CD4-positive, alpha-beta T cell (primary cell): ENCODE measurements around the gene MCAM. TPM values are rescaled to one million over a fixed set of nuclear protein-coding genes. Genes with fewer than 3 reads are reported as not detected.

ENCODE experiments used
- ATAC-seq: fragments of 200-7000 bp; cut with Tn5 transposase; one replicate; pipeline ENCODE4 v1.10.0; 2022; ENCODE audit warnings: mild to moderate bottlenecking; ENCODE audit not compliant: poor library complexity
- CTCF ChIA-PET: fragments of 350-600 bp; sonication (Branson Sonifier 250); formaldehyde crosslinking; loops from one replicate; lab custom pipeline; 2021; ENCODE audit warnings: antibody characterized with exemption, inconsistent platforms; lab: Charles Lee
- POLR2A ChIA-PET: fragments of 350-600 bp; sonication (Branson Sonifier 250); formaldehyde crosslinking; loops from one replicate; lab custom pipeline; 2021; ENCODE audit warnings: antibody characterized with exemption, inconsistent platforms; lab: Charles Lee
- DNase-seq, 14 experiments: peaks; one replicate each; pipeline ENCODE4 v3.0.0-alpha.2; 2013 to 2020; ENCODE audit warnings: mixed read lengths in 2 of 14
- H3K27ac ChIP-seq, 2 donors: one replicate each; pipeline versions ENCODE4 v1.5.1 to v1.7.0; 2013; ENCODE audit warnings: low read length in 2 of 2, low read depth in 1 of 2, mild to moderate bottlenecking in 1 of 2
- H3K27me3 ChIP-seq, 2 experiments: 1 replicate in 1 of 2; 2 replicates in 1 of 2; pipeline versions ENCODE4 v1.6.1 to v1.7.0; 2013; ENCODE audit warnings: low read length in 2 of 2, control low read depth in 1 of 2, mild to moderate bottlenecking in 1 of 2, moderate library complexity in 1 of 2; ENCODE audit not compliant: insufficient read depth in 2 of 2, control insufficient read depth in 1 of 2
- H3K36me3 ChIP-seq: one replicate; pipeline ENCODE4 v1.6.1; 2013; ENCODE audit warnings: low read length, control low read depth; ENCODE audit not compliant: insufficient read depth
- H3K4me1 ChIP-seq: one replicate; pipeline ENCODE4 v1.6.1; 2013; ENCODE audit warnings: low read length, control low read depth; ENCODE audit not compliant: insufficient read depth
- H3K4me3 ChIP-seq: one replicate; pipeline ENCODE4 v1.5.1; 2013; ENCODE audit warnings: mild to moderate bottlenecking, low read length, moderate library complexity
- H3K9me3 ChIP-seq, 2 experiments: 1 replicate in 1 of 2; 2 replicates in 1 of 2; pipeline versions ENCODE4 v1.6.1 to v1.7.0; 2013; ENCODE audit warnings: low read length in 2 of 2, mild to moderate bottlenecking in 2 of 2, control low read depth in 1 of 2, moderate library complexity in 1 of 2; ENCODE audit not compliant: control insufficient read depth in 1 of 2, insufficient read depth in 1 of 2
- H3K27ac Mint-ChIP-seq: one replicate; pipeline ENCODE4 v1.8.0; 2020; ENCODE audit warnings: mixed read lengths
- H3K27me3 Mint-ChIP-seq: one replicate; pipeline ENCODE4 v1.8.0; 2021; ENCODE audit warnings: mixed read lengths
- H3K36me3 Mint-ChIP-seq: one replicate; pipeline ENCODE4 v1.8.0; 2021; ENCODE audit warnings: low read depth, mixed read lengths
- H3K4me1 Mint-ChIP-seq: one replicate; pipeline ENCODE4 v1.8.0; 2021; ENCODE audit warnings: low read depth, mixed read lengths
- H3K4me3 Mint-ChIP-seq: one replicate; pipeline ENCODE4 v1.8.0; 2020; ENCODE audit warnings: mild to moderate bottlenecking, mixed read lengths
- H3K9me3 Mint-ChIP-seq: one replicate; pipeline ENCODE4 v1.8.0; 2020; ENCODE audit warnings: mixed read lengths
- intact Hi-C, 2 experiments: fragments of 100-400 bp; cut with DNase I in 1 of 2; cut with micrococcal nuclease in 1 of 2; formaldehyde crosslinking; loops; one replicate each; pipeline versions ENCODE4 v1.15.1 to v1.9.0; 2023 to 2025; cut with DNase I, micrococcal nuclease
- total RNA-seq, 174 experiments: library from RNA in 2 of 174; stranded (reverse) in 2 of 174; gene quantifications; one replicate each; pipeline ENCODE4 v1.2.3 and lab custom pipeline; 2021 to 2026
- TF ChIP-seq, protein P1 (sequence below): fragments of 200-600 bp; IDR thresholded peaks from one replicate; pipeline ENCODE4 v1.8.0; 2022; ENCODE audit warnings: antibody characterized with exemption, mild to moderate bottlenecking

Gene MCAM
- total RNA-seq, 2 experiments from 2014 or later = 16.0 to 16.5 TPM

DNA sequence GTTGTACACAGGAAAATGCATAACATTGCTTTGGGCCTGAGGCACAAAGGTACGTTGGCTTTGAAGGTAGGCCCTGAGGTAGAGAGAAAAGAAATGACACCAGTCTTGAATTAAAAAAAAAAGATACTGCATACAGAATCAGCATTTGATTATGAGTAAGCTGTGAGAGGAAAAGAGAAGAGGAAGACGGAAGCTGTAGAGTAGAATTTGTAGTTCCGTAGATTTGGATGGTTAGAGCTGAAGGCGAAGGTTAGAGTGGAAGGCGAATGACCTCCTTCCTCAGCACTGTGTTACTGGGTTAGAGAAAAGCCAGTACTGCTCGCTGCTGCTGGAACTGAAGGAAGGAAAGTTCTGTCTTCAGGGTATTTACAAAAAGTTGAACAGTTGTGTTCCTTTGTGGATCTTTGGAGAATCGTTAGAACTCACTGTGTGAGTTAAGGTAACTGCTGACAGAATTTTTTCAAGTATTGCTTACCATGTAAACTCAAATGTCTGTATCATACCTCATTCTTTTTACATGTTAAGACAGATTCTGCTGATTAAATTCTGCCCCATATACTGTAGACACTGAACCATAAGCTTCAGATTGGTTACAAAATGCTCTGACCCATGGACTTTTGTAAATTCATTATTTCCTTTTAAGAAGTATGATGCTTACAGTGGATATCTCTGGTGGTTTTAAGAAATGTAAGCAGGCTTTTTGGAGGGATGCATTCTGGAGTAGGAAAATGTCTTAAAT, 50.2 kb downstream of the MCAM start:
- H3K27me3 ChIP-seq = no peaks in the 10 kb centered on the region
- no peaks in the 10 kb centered on the region for H3K36me3 ChIP-seq
- ATAC-seq (peak; percentile 48), DNase-seq (peak in 4 of 14 experiments; percentile 20 to 35 (median 26))
- Mint-ChIP-seq H3K27ac (peak overlapping the region; percentile 90), H3K4me3 (peak overlapping the region; percentile 69), H3K27me3 (no peaks in the 10 kb centered on the region), H3K9me3 (no peaks in the 10 kb centered on the region), H3K36me3 (peaks cover 3% of the 10 kb centered on the region), H3K4me1 (peaks cover 39% of the 10 kb centered on the region)
- no peaks in the 10 kb centered on the region for H3K9me3 ChIP-seq
- peak overlapping the region; percentile 3 for H3K4me3 ChIP-seq
- TF ChIP-seq, protein P1, sequence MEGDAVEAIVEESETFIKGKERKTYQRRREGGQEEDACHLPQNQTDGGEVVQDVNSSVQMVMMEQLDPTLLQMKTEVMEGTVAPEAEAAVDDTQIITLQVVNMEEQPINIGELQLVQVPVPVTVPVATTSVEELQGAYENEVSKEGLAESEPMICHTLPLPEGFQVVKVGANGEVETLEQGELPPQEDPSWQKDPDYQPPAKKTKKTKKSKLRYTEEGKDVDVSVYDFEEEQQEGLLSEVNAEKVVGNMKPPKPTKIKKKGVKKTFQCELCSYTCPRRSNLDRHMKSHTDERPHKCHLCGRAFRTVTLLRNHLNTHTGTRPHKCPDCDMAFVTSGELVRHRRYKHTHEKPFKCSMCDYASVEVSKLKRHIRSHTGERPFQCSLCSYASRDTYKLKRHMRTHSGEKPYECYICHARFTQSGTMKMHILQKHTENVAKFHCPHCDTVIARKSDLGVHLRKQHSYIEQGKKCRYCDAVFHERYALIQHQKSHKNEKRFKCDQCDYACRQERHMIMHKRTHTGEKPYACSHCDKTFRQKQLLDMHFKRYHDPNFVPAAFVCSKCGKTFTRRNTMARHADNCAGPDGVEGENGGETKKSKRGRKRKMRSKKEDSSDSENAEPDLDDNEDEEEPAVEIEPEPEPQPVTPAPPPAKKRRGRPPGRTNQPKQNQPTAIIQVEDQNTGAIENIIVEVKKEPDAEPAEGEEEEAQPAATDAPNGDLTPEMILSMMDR = no peak
- peak overlapping the region; percentile 52 to 72 for H3K27ac ChIP-seq
- intact Hi-C loops = loop anchor here in 1 of 2 experiments (1.0 to 2.0 kb wide), 2 partner anchors 26 to 60 kb away; partner anchors contain the start of gene CBL
- ChIA-PET CTCF (interaction anchor here (1.1 to 1.6 kb wide), 4 partner anchors 18 to 61 kb away, joined by 3 to 9 read pairs (median 4); partner anchors contain the start of gene CBL), POLR2A (interaction anchor here (0.6 to 3.4 kb wide), 11 partner anchors 12 to 250 kb away, joined by 3 to 19 read pairs (median 3); partner anchors contain the start of genes CBL, HYOU1 and TRAPPC4)
- peaks cover 48% of the 10 kb centered on the region for H3K4me1 ChIP-seq

DNA sequence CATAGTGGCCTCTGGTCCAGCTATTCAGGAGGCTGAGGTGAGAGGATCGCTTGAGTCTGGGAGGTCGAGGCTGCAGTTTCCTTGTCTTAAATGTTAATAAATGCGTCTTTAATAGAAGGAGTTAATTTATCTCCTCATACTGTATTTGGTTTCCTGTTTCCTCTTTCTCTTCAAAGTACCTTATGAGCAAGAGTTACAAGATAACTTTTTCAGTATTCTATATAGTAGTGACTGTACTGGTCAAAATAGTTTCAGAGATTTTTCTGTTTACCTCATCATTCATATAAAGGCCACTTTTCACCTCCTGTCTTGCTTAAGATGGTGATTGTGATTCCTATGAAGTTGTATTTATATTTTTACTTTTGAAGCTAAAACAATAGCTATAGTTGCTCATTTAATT, 50.9 kb downstream of the MCAM start:
- peaks cover 36% of the 10 kb centered on the region for H3K4me1 Mint-ChIP-seq
- H3K9me3 Mint-ChIP-seq = no peaks in the 10 kb centered on the region
- CTCF ChIA-PET = interaction anchor here (1.1 to 1.6 kb wide), 3 partner anchors 19 to 60 kb away, joined by 4 to 9 read pairs (median 4); partner anchors contain the start of gene CBL
- intact Hi-C loops = loop anchor here in 1 of 2 experiments (1.0 to 2.0 kb wide), 2 partner anchors 25 to 60 kb away; partner anchors contain the start of gene CBL
- Histone ChIP-seq H3K9me3 (no peaks in the 10 kb centered on the region), H3K4me1 (peaks cover 49% of the 10 kb centered on the region), H3K27ac (peak overlapping the region; percentile 51 to 72), H3K4me3 (peak overlapping the region; percentile 3), H3K36me3 (no peaks in the 10 kb centered on the region), H3K27me3 (no peaks in the 10 kb centered on the region)
- POLR2A ChIA-PET = interaction anchor here (0.7 to 3.4 kb wide), 8 partner anchors 12 to 249 kb away, joined by 3 to 19 read pairs (median 3); partner anchors contain the start of genes CBL and TRAPPC4
- peaks cover 3% of the 10 kb centered on the region for H3K36me3 Mint-ChIP-seq
- DNase-seq (peak in 1 of 14 experiments; percentile 25), ATAC-seq (peak; percentile 34)
- no peaks in the 10 kb centered on the region for H3K27me3 Mint-ChIP-seq
- TF ChIP-seq, protein P1 = no peak
- peak overlapping the region; percentile 69 for H3K4me3 Mint-ChIP-seq
- peak overlapping the region; percentile 90 for H3K27ac Mint-ChIP-seq

DNA sequence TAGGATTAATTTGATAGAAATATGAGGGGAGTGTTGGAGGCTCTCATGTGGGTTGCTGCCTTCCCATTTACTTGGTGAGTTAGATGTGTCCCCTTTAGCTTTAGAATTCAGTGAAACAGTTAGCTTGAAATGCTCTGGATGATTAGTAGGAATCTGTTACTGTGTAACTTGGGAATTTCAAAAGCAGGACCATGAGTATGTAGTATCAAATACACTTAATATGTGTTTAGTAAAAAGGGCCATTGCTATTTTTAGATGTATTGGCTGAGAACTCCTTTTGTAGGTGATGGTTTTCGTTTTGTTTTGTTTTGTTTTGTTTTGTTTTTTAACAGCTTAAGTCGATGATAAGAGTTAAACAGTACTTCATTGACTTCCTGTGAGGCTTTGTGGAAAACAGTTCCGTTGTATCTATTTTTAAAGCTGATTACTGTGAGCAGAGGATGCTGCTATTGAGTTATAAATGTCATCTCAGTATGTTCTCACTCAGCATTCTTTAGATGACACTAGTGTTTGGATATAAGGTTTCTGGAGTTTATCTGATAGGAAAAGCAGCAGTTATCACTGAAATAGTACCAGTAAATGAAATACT, 53.5 kb downstream of the MCAM start:
- Histone ChIP-seq H3K36me3 (no peaks in the 10 kb centered on the region), H3K27me3 (no peaks in the 10 kb centered on the region), H3K4me1 (peaks cover 48% of the 10 kb centered on the region), H3K27ac (peak overlapping the region; percentile 44 to 63), H3K4me3 (no peak overlapping the region), H3K9me3 (no peaks in the 10 kb centered on the region)
- Mint-ChIP-seq H3K4me1 (peaks cover 50% of the 10 kb centered on the region), H3K36me3 (peaks cover 3% of the 10 kb centered on the region), H3K9me3 (no peaks in the 10 kb centered on the region), H3K27ac (no peak overlapping the region), H3K27me3 (no peaks in the 10 kb centered on the region), H3K4me3 (no peak overlapping the region)
- TF ChIP-seq, protein P1 = no peak
- ATAC-seq (peak; percentile 68), DNase-seq (peak in 3 of 14 experiments; percentile 41 to 84 (median 42))
- ChIA-PET POLR2A (interaction anchor here (0.6 to 3.1 kb wide), 20 partner anchors 8 to 196 kb away, joined by 3 to 23 read pairs (median 5); partner anchors contain the start of genes CBL, DPAGT1 and VPS11), CTCF (interaction anchor here (1.2 to 3.7 kb wide), 9 partner anchors 13 to 61 kb away, joined by 3 to 27 read pairs (median 4); partner anchors contain the start of gene CBL)
- intact Hi-C loops = loop anchor here in 1 of 2 experiments (5.0 kb wide), 1 partner anchor 36 kb away; no protein-coding TSS in a partner anchor
